ENCODE data around the gene GIMAP6.

The GIMAP6 gene

DNA sequence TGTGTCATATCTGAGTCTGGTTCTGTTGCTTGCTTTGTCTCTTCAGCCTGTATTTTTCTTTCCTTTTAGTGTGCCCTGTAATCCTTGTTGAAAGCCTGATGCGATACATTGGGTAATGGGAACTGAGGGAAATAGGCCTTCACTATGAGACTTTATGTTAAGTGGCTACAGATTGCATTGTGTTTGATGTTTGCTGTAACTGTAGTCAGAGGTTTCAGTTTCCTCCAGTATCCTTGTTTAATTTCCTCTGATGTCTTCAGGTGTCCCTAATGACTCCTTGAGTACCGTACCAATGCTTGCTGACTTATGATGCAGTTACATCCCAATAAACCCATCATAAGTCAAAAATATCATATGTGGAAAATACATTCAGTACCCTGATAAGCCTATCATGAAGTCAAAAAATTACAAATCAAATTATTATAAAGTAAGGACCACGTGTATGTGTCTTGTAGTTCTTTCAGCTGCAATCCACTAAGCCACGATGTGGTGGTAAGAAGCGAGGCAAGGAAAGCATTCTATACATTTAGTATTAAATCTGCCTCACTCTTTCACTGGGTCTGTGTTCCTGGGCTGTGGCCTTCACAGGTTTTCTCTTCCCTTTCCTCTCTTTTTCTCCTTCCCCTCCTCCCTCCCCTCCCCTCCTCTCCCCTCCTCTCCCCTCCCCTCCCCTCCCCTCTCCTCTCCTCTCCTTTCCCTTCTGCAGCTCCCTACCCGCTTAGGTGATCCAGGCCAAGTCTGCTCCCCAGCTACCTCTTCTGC is 13.3 kb upstream of the GIMAP6 start:
- H3K36me3 ChIP-seq (ENCODE audit: control insufficient read depth in 1 of 2, insufficient read depth in 2 of 2, low read depth in 1 of 2, low read length in 2 of 2): no peaks in the 10 kb centered on the region
- H3K9ac ChIP-seq (ENCODE audit: low read length): no peak overlapping the region
- H3K9me3 ChIP-seq (ENCODE audit: control insufficient read depth, low read length): peaks cover 5% of the 10 kb centered on the region
- H4K8ac ChIP-seq (ENCODE audit: low read length): no peak overlapping the region
- no peaks in the 10 kb centered on the region for H3K27me3 ChIP-seq (ENCODE audit: control insufficient read depth in 1 of 2, insufficient read depth in 1 of 2, low read length in 2 of 2)
- no peak overlapping the region for H4K91ac ChIP-seq (ENCODE audit: low read length)
- no peak overlapping the region for H2AFZ ChIP-seq (ENCODE audit: low read depth, low read length)
- H3K18ac ChIP-seq (ENCODE audit: low read depth in 1 of 2, low read length in 2 of 2): no peak overlapping the region
- H3K27ac ChIP-seq (ENCODE audit: low read length, poor library complexity, severe bottlenecking): no peak overlapping the region
- no peak overlapping the region for H2AK5ac ChIP-seq (ENCODE audit: low read length, severe bottlenecking)
- H3K4me1 ChIP-seq (ENCODE audit: control insufficient read depth, insufficient read depth, low read depth, low read length): no peaks in the 10 kb centered on the region
- H2BK15ac ChIP-seq (ENCODE audit: low read depth, poor library complexity, severe bottlenecking): no peak overlapping the region
- no peak overlapping the region for H3K4ac ChIP-seq (ENCODE audit: low read depth in 1 of 2, low read length in 2 of 2)
- H2BK5ac ChIP-seq (ENCODE audit: low read depth, low read length, poor library complexity, severe bottlenecking): no peak overlapping the region
- WGBS: 54% methylated on average over 6 of the region's 6 CpGs
- no peak overlapping the region for H3K4me2 ChIP-seq (ENCODE audit: low read length, poor library complexity, severe bottlenecking)
- H2BK12ac ChIP-seq (ENCODE audit: low read length in 2 of 2): no peak overlapping the region
- no peak for DNase-seq
- no peak overlapping the region for H2BK120ac ChIP-seq (ENCODE audit: low read depth, low read length)
- H3K14ac ChIP-seq (ENCODE audit: low read length in 2 of 2): no peak overlapping the region
- no peak overlapping the region for H3K23ac ChIP-seq (ENCODE audit: low read length in 2 of 2)
- H3K4me3 ChIP-seq (ENCODE audit: insufficient read depth in 1 of 2, low read depth in 1 of 2, low read length in 2 of 2): no peak overlapping the region
- no peaks in the 10 kb centered on the region for H3K79me1 ChIP-seq (replicated peaks; ENCODE audit: low read length, poor library complexity, severe bottlenecking)

DNA sequence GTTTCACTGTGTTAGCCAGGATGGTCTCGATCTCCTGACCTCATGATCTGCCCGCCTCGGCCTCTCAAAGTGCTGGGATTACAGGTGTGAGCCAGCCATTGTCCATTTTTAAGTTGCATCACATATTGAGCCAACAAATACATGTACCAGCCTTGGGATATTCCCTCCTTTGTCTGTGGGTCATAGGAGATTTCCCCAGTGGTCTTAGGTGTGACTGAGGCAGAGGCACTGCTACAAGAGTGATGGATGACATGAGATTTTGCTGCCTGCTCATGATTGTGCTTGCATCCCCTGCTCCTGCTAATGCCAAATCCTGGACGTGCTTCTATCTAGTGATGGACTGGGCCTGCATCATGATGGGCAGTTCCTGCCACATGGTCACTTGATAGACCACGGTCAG is 10.7 kb upstream of the GIMAP6 start:
- DNase-seq: no peak
- Histone ChIP-seq H2BK12ac (ENCODE audit: low read length in 2 of 2) (no peak overlapping the region), H3K23ac (ENCODE audit: low read length in 2 of 2) (no peak overlapping the region), H3K4ac (ENCODE audit: low read depth in 1 of 2, low read length in 2 of 2) (no peak overlapping the region), H3K4me2 (ENCODE audit: low read length, poor library complexity, severe bottlenecking) (no peak overlapping the region), H2AFZ (ENCODE audit: low read depth, low read length) (no peak overlapping the region), H3K18ac (ENCODE audit: low read depth in 1 of 2, low read length in 2 of 2) (no peak overlapping the region), H2BK15ac (ENCODE audit: low read depth, poor library complexity, severe bottlenecking) (no peak overlapping the region), H2BK120ac (ENCODE audit: low read depth, low read length) (no peak overlapping the region), H3K14ac (ENCODE audit: low read length in 2 of 2) (no peak overlapping the region), H3K9me3 (ENCODE audit: control insufficient read depth, low read length) (peaks cover 16% of the 10 kb centered on the region), H2BK5ac (ENCODE audit: low read depth, low read length, poor library complexity, severe bottlenecking) (no peak overlapping the region), H3K79me1 (replicated peaks; ENCODE audit: low read length, poor library complexity, severe bottlenecking) (no peaks in the 10 kb centered on the region), H3K4me1 (ENCODE audit: control insufficient read depth, insufficient read depth, low read depth, low read length) (no peaks in the 10 kb centered on the region), H3K27ac (ENCODE audit: low read length, poor library complexity, severe bottlenecking) (no peak overlapping the region), H3K4me3 (ENCODE audit: insufficient read depth in 1 of 2, low read depth in 1 of 2, low read length in 2 of 2) (no peak overlapping the region), H2AK5ac (ENCODE audit: low read length, severe bottlenecking) (no peak overlapping the region), H3K36me3 (ENCODE audit: control insufficient read depth in 1 of 2, insufficient read depth in 2 of 2, low read depth in 1 of 2, low read length in 2 of 2) (no peaks in the 10 kb centered on the region), H3K27me3 (ENCODE audit: control insufficient read depth in 1 of 2, insufficient read depth in 1 of 2, low read length in 2 of 2) (no peaks in the 10 kb centered on the region), H4K8ac (ENCODE audit: low read length) (no peak overlapping the region), H4K91ac (ENCODE audit: low read length) (no peak overlapping the region), H3K9ac (ENCODE audit: low read length) (no peak overlapping the region)
- WGBS: 48% methylated on average over 2 of the region's 5 CpGs

DNA sequence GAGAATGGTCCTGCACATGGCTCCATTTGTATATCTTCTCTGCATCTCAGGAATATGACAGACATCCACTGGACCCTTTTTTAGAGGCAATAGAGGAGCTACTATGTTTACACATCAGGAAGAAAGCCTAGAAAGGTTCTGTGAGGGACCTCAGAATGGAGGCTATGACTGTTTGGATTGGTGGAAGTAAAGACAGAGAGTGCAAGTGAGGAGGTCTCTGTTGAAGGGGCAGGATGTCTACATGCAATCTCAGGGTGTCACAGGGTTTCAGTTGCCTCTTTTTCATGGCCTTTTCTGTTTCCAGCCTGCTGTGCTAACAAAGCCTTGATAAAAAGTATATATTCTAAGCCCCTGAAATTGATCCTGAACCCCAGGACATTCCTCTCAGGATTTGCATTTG is 9.7 kb upstream of the GIMAP6 start:
- Histone ChIP-seq H2AFZ (ENCODE audit: low read depth, low read length) (no peak overlapping the region), H3K27me3 (ENCODE audit: control insufficient read depth in 1 of 2, insufficient read depth in 1 of 2, low read length in 2 of 2) (no peaks in the 10 kb centered on the region), H2BK120ac (ENCODE audit: low read depth, low read length) (no peak overlapping the region), H3K27ac (ENCODE audit: low read length, poor library complexity, severe bottlenecking) (no peak overlapping the region), H3K4me3 (ENCODE audit: insufficient read depth in 1 of 2, low read depth in 1 of 2, low read length in 2 of 2) (no peak overlapping the region), H3K9ac (ENCODE audit: low read length) (no peak overlapping the region), H3K79me1 (replicated peaks; ENCODE audit: low read length, poor library complexity, severe bottlenecking) (no peaks in the 10 kb centered on the region), H3K18ac (ENCODE audit: low read depth in 1 of 2, low read length in 2 of 2) (no peak overlapping the region), H3K23ac (ENCODE audit: low read length in 2 of 2) (no peak overlapping the region), H3K9me3 (ENCODE audit: control insufficient read depth, low read length) (peaks cover 20% of the 10 kb centered on the region), H3K4me2 (ENCODE audit: low read length, poor library complexity, severe bottlenecking) (no peak overlapping the region), H3K36me3 (ENCODE audit: control insufficient read depth in 1 of 2, insufficient read depth in 2 of 2, low read depth in 1 of 2, low read length in 2 of 2) (no peaks in the 10 kb centered on the region), H2BK15ac (ENCODE audit: low read depth, poor library complexity, severe bottlenecking) (no peak overlapping the region), H3K4me1 (ENCODE audit: control insufficient read depth, insufficient read depth, low read depth, low read length) (no peaks in the 10 kb centered on the region), H3K4ac (ENCODE audit: low read depth in 1 of 2, low read length in 2 of 2) (no peak overlapping the region), H4K8ac (ENCODE audit: low read length) (no peak overlapping the region), H3K14ac (ENCODE audit: low read length in 2 of 2) (no peak overlapping the region), H2BK5ac (ENCODE audit: low read depth, low read length, poor library complexity, severe bottlenecking) (no peak overlapping the region), H4K91ac (ENCODE audit: low read length) (no peak overlapping the region), H2BK12ac (ENCODE audit: low read length in 2 of 2) (no peak overlapping the region), H2AK5ac (ENCODE audit: low read length, severe bottlenecking) (no peak overlapping the region)
- DNase-seq: no peak

DNA sequence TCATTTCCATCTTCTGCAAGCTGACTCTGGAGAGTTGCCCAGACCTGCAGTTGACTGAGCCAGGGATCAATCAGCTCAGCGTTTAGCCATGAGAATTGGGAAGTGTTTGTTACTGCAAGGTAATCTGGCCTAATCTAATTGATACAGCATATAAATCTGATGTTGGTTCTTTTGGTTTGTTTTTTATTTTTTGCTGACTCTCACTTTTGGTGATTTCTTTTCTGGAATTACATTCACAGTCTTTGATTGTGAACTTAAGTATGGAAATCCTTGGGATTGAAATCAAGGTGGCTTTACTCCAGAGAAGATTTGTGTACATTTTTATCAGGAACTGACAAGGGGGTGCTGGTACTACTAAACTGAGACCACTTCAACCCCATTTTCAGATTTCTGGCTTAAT is 1.7 kb upstream of the GIMAP6 start:
- 90% methylated on average over 1 of the region's 1 CpG for WGBS
- Histone ChIP-seq H3K4me1 (ENCODE audit: control insufficient read depth, insufficient read depth, low read depth, low read length) (no peaks in the 10 kb centered on the region), H4K91ac (ENCODE audit: low read length) (no peak overlapping the region), H3K4me2 (ENCODE audit: low read length, poor library complexity, severe bottlenecking) (no peak overlapping the region), H3K4ac (ENCODE audit: low read depth in 1 of 2, low read length in 2 of 2) (no peak overlapping the region), H3K79me1 (replicated peaks; ENCODE audit: low read length, poor library complexity, severe bottlenecking) (no peaks in the 10 kb centered on the region), H2BK5ac (ENCODE audit: low read depth, low read length, poor library complexity, severe bottlenecking) (no peak overlapping the region), H2BK120ac (ENCODE audit: low read depth, low read length) (no peak overlapping the region), H3K9me3 (ENCODE audit: control insufficient read depth, low read length) (peaks cover 6% of the 10 kb centered on the region), H3K4me3 (ENCODE audit: insufficient read depth in 1 of 2, low read depth in 1 of 2, low read length in 2 of 2) (no peak overlapping the region), H3K18ac (ENCODE audit: low read depth in 1 of 2, low read length in 2 of 2) (no peak overlapping the region), H2AK5ac (ENCODE audit: low read length, severe bottlenecking) (no peak overlapping the region), H2AFZ (ENCODE audit: low read depth, low read length) (no peak overlapping the region), H3K14ac (ENCODE audit: low read length in 2 of 2) (no peak overlapping the region), H3K9ac (ENCODE audit: low read length) (no peak overlapping the region), H3K36me3 (ENCODE audit: control insufficient read depth in 1 of 2, insufficient read depth in 2 of 2, low read depth in 1 of 2, low read length in 2 of 2) (no peaks in the 10 kb centered on the region), H3K27ac (ENCODE audit: low read length, poor library complexity, severe bottlenecking) (no peak overlapping the region), H2BK15ac (ENCODE audit: low read depth, poor library complexity, severe bottlenecking) (no peak overlapping the region), H3K23ac (ENCODE audit: low read length in 2 of 2) (no peak overlapping the region), H2BK12ac (ENCODE audit: low read length in 2 of 2) (no peak overlapping the region), H3K27me3 (ENCODE audit: control insufficient read depth in 1 of 2, insufficient read depth in 1 of 2, low read length in 2 of 2) (no peaks in the 10 kb centered on the region), H4K8ac (ENCODE audit: low read length) (no peak overlapping the region)
- DNase-seq: no peak

All from mesenchymal stem cell (in vitro differentiated cells and primary cell).